ENCODE measurements around the gene UBE2R2. TPM values are rescaled to one million over a fixed set of nuclear protein-coding genes. Genes with fewer than 3 reads are reported as not detected.
"Not testable (repeated sequence)": the region's sequence is repeated elsewhere in the genome, so short reads cannot be mapped to it uniquely, and the experiment has no call there.

UBE2R2 gene
- total and polyA plus RNA-seq, 2 donors = 13.6 to 30.1 TPM

DNA sequence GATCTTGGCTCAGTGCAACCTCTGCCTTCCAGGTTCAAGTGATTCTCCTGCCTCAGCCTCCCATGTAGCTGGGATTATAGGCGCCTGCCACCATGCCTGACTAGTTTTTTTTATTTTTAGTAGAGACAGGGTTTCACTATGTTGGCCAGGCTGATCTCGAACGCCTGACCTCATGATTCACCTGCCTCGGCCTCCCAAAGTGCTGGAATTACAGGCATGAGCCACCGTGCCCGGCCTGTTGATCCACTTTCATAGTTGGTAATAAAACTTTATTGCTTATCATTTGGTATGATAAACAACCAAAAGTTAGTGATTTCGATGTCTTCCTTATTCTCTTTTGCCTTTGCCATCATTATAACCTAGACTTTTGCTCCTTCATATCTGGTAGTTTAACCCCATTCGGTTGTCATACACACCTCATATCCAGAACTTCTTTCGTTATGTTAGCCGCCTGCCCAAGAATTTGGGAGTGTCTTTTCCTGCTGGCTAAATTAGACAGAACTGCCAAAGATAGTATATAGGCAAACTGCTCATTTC is 45.0 kb downstream of the UBE2R2 start:
- H3K27ac ChIP-seq (ENCODE audit: low read depth in 1 of 2, low read length in 1 of 2) = no peak overlapping the region
- H3K36me3 ChIP-seq (ENCODE audit: control insufficient read depth in 2 of 2, insufficient read depth in 2 of 2, low read length in 1 of 2) = peaks cover 3% of the 10 kb centered on the region in 2 donors
- no peaks in the 10 kb centered on the region for H3K27me3 ChIP-seq (ENCODE audit: control insufficient read depth in 2 of 2, insufficient read depth in 1 of 2, low read length in 1 of 2)
- no peak overlapping the region for H3K4me3 ChIP-seq (ENCODE audit: low read length in 2 of 2)
- no peak for DNase-seq (ENCODE audit: low read depth in 6 of 9, low spot score in 9 of 9)
- 97% methylated on average over 10 of the region's 10 CpGs for WGBS
- H3K9me3 ChIP-seq (ENCODE audit: control insufficient read depth in 2 of 2, insufficient read depth in 1 of 2, low read length in 1 of 2) = no peaks in the 10 kb centered on the region
- H3K4me1 ChIP-seq (ENCODE audit: control insufficient read depth in 2 of 2, insufficient read depth in 2 of 2, low read length in 2 of 2) = no peaks in the 10 kb centered on the region

DNA sequence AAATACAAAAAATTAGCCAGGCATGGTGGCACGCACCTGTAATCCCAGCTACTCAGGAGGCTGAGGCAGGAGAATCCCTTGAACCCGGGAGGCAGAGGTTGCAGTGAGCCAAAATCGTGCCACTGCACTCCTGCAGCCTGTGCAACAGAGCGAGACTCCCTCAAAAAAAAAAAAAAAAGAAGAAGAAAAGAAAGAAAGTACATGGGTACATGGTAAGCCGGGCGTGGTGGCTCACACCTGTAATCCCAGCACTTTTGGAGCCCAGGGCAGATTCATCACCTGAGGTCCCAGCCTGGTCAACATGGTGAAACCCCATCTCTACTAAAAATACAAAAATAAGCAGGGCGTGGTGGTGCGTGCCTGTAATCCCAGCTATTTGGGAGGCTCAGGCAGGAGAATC is 46.1 kb downstream of the UBE2R2 start:
- H3K4me3 ChIP-seq (ENCODE audit: low read length in 2 of 2); H3K27me3 ChIP-seq (ENCODE audit: control insufficient read depth in 2 of 2, insufficient read depth in 1 of 2, low read length in 1 of 2); H3K9me3 ChIP-seq (ENCODE audit: control insufficient read depth in 2 of 2, insufficient read depth in 1 of 2, low read length in 1 of 2); H3K27ac ChIP-seq (ENCODE audit: low read depth in 1 of 2, low read length in 1 of 2); H3K4me1 ChIP-seq (ENCODE audit: control insufficient read depth in 2 of 2, insufficient read depth in 2 of 2, low read length in 2 of 2); H3K36me3 ChIP-seq (ENCODE audit: control insufficient read depth in 2 of 2, insufficient read depth in 2 of 2, low read length in 1 of 2); DNase-seq (ENCODE audit: low read depth in 6 of 9, low spot score in 9 of 9): not testable (repeated sequence)
- WGBS = 85% methylated on average over 8 of the region's 8 CpGs

DNA sequence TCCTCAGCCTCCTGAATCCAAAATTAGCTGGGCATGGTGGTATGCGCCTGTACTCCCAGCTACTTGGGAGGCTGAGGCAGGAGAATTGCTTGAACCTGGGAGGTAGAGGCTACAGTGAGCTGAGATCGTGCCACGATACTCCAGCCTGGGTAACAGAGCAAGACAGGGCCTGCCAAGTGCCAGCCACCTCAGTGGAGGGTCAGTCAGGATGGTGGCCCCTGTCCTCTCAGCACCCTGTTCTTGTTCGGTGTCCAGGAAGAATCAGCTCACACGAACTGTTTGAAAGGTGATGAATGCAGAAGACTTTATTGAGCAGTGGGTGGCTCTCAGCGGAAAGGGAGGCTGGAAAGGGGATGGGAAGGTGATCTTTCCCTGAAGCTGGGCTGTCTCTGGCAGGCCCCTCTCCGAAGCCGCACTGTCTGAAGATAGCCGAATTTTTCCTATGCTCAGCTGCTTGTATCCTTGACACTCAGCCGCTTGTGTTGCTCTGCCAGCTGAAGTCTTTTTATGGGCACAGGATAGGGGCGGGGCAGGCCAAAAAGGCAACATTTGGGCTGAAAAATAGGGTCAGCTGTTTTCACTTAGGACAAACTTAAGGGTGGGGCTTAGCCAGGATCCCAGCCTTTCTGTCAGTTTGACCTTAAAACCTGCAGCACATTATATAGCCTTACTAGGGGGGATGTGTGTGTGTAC is 50.9 kb downstream of the UBE2R2 start:
- WGBS = 94% methylated on average over 11 of the region's 11 CpGs
- Histone ChIP-seq H3K36me3 (ENCODE audit: control insufficient read depth in 2 of 2, insufficient read depth in 2 of 2, low read length in 1 of 2) (peaks cover 0 to 3% of the 10 kb centered on the region in 2 donors), H3K27me3 (ENCODE audit: control insufficient read depth in 2 of 2, insufficient read depth in 1 of 2, low read length in 1 of 2) (no peaks in the 10 kb centered on the region), H3K9me3 (ENCODE audit: control insufficient read depth in 2 of 2, insufficient read depth in 1 of 2, low read length in 1 of 2) (no peaks in the 10 kb centered on the region), H3K27ac (ENCODE audit: low read depth in 1 of 2, low read length in 1 of 2) (no peak overlapping the region), H3K4me1 (ENCODE audit: control insufficient read depth in 2 of 2, insufficient read depth in 2 of 2, low read length in 2 of 2) (peaks cover 0 to 7% of the 10 kb centered on the region in 2 donors), H3K4me3 (ENCODE audit: low read length in 2 of 2) (no peak overlapping the region)
- DNase-seq (ENCODE audit: low read depth in 6 of 9, low spot score in 9 of 9) = no peak

DNA sequence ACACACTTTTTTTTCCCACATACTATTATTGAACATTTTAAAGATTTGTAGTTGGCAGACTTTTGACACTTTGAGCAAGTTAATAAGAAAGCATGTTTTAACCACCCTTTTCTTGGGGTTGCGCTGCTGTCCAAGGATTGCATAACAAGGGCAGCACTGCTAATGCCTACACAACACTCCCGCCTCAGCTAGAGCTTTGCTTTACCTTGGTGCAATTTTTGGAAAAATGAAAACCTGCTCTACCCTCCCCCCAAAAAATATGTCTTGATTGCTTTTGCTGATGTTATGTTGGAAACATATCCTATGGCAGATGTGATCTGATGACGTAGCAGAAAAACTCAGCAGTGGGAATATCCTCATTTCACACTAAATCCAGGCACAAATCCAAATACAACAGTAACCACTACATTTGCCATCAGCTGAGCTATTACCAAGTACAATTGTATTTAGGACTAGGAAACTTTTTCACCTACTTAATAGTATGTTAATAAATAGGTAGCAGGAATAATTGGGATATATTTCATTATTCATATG is 51.5 kb downstream of the UBE2R2 start:
- peaks cover 0 to 7% of the 10 kb centered on the region in 2 donors for H3K4me1 ChIP-seq (ENCODE audit: control insufficient read depth in 2 of 2, insufficient read depth in 2 of 2, low read length in 2 of 2)
- no peak for DNase-seq (ENCODE audit: low read depth in 6 of 9, low spot score in 9 of 9)

DNA sequence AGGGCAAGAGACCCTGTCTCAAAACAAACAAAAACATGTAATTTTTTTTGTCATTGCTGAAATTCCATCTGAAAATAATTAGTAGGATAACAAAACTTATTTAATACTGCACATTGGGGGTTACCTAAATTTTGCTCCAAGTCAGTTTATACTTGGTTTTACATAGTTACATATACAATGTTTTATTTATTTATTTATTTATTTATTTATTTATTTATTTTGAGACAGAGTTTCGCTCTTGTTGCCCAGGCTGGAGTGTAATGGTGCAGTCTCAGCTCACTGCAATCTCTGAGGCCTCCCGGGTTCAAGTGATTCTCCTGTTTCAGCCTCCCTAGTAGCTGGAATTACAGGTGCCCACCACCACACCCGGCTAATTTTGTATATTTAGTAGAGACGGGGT is 52.3 kb downstream of the UBE2R2 start:
- H3K4me1 ChIP-seq (ENCODE audit: control insufficient read depth in 2 of 2, insufficient read depth in 2 of 2, low read length in 2 of 2); H3K27ac ChIP-seq (ENCODE audit: low read depth in 1 of 2, low read length in 1 of 2); DNase-seq (ENCODE audit: low read depth in 6 of 9, low spot score in 9 of 9); H3K9me3 ChIP-seq (ENCODE audit: control insufficient read depth in 2 of 2, insufficient read depth in 1 of 2, low read length in 1 of 2); H3K4me3 ChIP-seq (ENCODE audit: low read length in 2 of 2); H3K27me3 ChIP-seq (ENCODE audit: control insufficient read depth in 2 of 2, insufficient read depth in 1 of 2, low read length in 1 of 2); H3K36me3 ChIP-seq (ENCODE audit: control insufficient read depth in 2 of 2, insufficient read depth in 2 of 2, low read length in 1 of 2): not testable (repeated sequence)
- over 99% methylated on average over 4 of the region's 4 CpGs for WGBS

More for the DNA sequence above, 51.5 kb downstream of the UBE2R2 start:
- H3K27me3 ChIP-seq (ENCODE audit: control insufficient read depth in 2 of 2, insufficient read depth in 1 of 2, low read length in 1 of 2) = no peaks in the 10 kb centered on the region
- H3K4me3 ChIP-seq (ENCODE audit: low read length in 2 of 2) = no peak overlapping the region
- WGBS = 90% methylated on average over 3 of the region's 3 CpGs
- H3K27ac ChIP-seq (ENCODE audit: low read depth in 1 of 2, low read length in 1 of 2) = no peak overlapping the region
- H3K9me3 ChIP-seq (ENCODE audit: control insufficient read depth in 2 of 2, insufficient read depth in 1 of 2, low read length in 1 of 2) = no peaks in the 10 kb centered on the region
- H3K36me3 ChIP-seq (ENCODE audit: control insufficient read depth in 2 of 2, insufficient read depth in 2 of 2, low read length in 1 of 2) = peaks cover 0 to 3% of the 10 kb centered on the region in 2 donors

DNA sequence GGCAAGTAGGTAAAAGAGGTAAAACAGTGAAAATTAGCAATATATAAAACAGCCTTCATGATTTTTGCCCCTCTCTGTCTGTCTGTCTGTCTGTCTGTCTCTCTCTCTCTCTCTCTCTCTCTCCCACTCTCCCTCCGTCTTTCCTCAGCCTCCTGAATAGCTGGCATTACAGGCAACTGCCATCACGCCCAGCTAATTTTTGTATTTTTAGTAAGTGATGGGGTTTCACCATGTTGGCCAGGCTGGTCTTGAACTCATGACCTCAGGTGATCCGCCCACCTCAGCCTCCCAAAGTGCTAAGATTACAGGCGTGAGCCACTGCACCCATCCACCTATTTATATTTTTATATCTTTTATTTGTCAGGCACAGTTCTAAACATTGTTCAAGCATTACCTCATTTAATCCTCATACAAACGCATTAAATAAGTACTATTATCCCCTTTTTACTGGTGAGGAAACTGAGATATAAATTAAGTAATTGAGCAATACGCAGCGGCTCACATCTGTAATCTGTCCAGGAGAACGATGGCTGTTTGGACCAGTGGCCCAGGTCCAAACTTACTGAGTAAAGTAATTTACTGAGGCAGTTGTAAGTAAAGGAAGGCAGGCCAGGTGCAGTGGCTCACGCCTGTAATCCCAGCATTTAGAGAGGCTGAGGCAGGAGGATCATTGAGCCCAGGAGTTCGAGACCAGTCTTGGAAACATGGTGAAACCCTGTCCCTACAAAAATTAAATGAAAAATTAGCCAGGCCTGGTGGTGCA is 60.9 kb downstream of the UBE2R2 start:
- WGBS = 88% methylated on average over 10 of the region's 10 CpGs
- Histone ChIP-seq H3K27ac (ENCODE audit: low read depth in 1 of 2, low read length in 1 of 2) (no peak overlapping the region), H3K9me3 (ENCODE audit: control insufficient read depth in 2 of 2, insufficient read depth in 1 of 2, low read length in 1 of 2) (no peaks in the 10 kb centered on the region), H3K4me1 (ENCODE audit: control insufficient read depth in 2 of 2, insufficient read depth in 2 of 2, low read length in 2 of 2) (peaks cover 0 to 3% of the 10 kb centered on the region in 2 donors), H3K36me3 (ENCODE audit: control insufficient read depth in 2 of 2, insufficient read depth in 2 of 2, low read length in 1 of 2) (no peaks in the 10 kb centered on the region), H3K4me3 (ENCODE audit: low read length in 2 of 2) (no peak overlapping the region), H3K27me3 (ENCODE audit: control insufficient read depth in 2 of 2, insufficient read depth in 1 of 2, low read length in 1 of 2) (no peaks in the 10 kb centered on the region)
- DNase-seq (ENCODE audit: low read depth in 6 of 9, low spot score in 9 of 9) = no peak

DNA sequence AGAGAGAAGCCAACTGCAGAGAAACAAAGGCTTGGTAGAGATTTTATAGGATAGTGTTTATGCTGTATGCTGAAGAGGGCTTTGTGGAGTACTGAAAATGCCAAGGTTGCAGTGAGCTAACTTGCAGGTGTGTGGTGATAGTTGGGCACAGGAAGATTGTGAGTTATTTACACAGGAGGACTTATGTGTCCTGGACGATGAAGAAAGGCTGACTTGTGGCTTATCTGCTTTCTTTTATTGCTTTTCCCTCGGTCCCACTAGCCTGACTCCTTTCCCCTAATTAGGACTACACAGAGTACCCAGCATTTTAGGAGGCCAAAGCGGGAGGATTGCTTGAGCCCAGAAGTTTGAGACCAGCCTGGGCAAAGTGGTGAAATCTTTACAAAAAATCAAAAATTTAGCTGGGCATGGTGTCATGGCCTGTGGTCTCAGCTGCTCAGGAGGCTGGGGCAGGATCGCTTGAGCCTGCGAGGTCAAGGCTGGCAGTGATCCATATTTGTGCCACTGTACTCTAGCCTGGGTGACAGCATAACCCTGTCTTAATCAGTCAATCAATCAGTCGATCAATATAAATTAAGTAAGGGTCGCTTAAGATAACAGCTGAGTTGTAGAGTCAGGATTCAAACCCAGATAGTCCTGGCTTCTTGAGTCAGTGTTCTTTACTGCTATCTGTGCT is 61.9 kb downstream of the UBE2R2 start:
- Histone ChIP-seq H3K36me3 (ENCODE audit: control insufficient read depth in 2 of 2, insufficient read depth in 2 of 2, low read length in 1 of 2) (no peaks in the 10 kb centered on the region), H3K27me3 (ENCODE audit: control insufficient read depth in 2 of 2, insufficient read depth in 1 of 2, low read length in 1 of 2) (no peaks in the 10 kb centered on the region), H3K4me1 (ENCODE audit: control insufficient read depth in 2 of 2, insufficient read depth in 2 of 2, low read length in 2 of 2) (peaks cover 0 to 3% of the 10 kb centered on the region in 2 donors), H3K27ac (ENCODE audit: low read depth in 1 of 2, low read length in 1 of 2) (no peak overlapping the region), H3K9me3 (ENCODE audit: control insufficient read depth in 2 of 2, insufficient read depth in 1 of 2, low read length in 1 of 2) (no peaks in the 10 kb centered on the region), H3K4me3 (ENCODE audit: low read length in 2 of 2) (no peak overlapping the region)
- WGBS = 97% methylated on average over 7 of the region's 7 CpGs
- DNase-seq (ENCODE audit: low read depth in 6 of 9, low spot score in 9 of 9) = no peak

DNA sequence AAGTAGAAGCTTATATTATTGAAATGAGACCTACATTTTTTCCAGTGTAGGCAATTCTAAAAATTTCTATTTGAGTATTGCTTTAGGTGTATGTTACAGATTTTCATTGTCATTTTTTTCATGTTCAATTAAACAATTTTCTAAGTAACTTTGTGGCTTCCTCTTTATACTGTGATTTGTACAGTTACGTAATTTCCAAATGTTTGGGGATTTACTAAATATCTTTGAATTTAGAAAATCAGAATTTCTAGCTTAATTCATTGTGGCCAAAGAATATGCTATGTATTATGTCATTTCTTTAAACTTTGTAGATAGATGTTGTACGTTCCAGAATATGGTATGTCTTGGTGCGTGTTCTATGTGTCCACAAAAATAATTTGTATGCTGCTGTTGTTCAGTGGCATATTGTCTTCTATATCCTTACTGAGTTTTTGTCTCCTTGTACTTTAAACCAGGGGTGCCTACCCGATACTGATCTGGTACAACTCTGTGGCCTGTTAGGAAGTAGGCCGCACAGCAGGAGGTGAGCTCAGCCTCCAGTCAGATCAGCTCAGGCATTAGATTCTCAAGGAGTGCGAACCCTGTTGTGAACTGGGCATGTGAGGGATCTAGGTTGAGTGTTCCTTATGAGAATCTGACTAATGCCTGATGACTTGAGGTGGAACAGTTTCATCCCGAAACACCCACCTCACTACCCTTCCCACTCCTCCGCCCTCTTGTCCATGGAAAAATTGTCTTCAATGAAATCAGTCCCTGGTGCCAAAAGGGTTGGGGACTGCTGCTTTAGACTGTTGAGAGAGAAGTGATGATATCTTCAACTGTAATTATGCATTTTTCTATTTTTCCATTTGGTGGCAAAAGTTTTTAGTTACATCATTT is 63.5 kb downstream of the UBE2R2 start:
- Histone ChIP-seq H3K4me1 (ENCODE audit: control insufficient read depth in 2 of 2, insufficient read depth in 2 of 2, low read length in 2 of 2) (peaks cover 0 to 3% of the 10 kb centered on the region in 2 donors), H3K27me3 (ENCODE audit: control insufficient read depth in 2 of 2, insufficient read depth in 1 of 2, low read length in 1 of 2) (no peaks in the 10 kb centered on the region), H3K36me3 (ENCODE audit: control insufficient read depth in 2 of 2, insufficient read depth in 2 of 2, low read length in 1 of 2) (no peaks in the 10 kb centered on the region), H3K4me3 (ENCODE audit: low read length in 2 of 2) (no peak overlapping the region), H3K27ac (ENCODE audit: low read depth in 1 of 2, low read length in 1 of 2) (no peak overlapping the region), H3K9me3 (ENCODE audit: control insufficient read depth in 2 of 2, insufficient read depth in 1 of 2, low read length in 1 of 2) (no peaks in the 10 kb centered on the region)
- no peak for DNase-seq (ENCODE audit: low read depth in 6 of 9, low spot score in 9 of 9)
- 98% methylated on average over 8 of the region's 8 CpGs for WGBS

Measured in thymus (tissue), 11 donors.